D721Med (cell line): ENCODE measurements around the gene GPANK1.

Source experiments
- DNase-seq: peaks from one replicate; pipeline ENCODE4 v3.0.0; 2011; ENCODE audit warnings: low spot score; ENCODE audit not compliant: insufficient read length
- FAIRE-seq: peaks from 2 replicates; lab custom pipeline; 2011; peaks lifted over from hg19 to GRCh38; lab: Jason Lieb, UNC
- CTCF ChIP-seq: IDR thresholded peaks from 2 replicates; pipeline ENCODE4 v1.5.1; 2012; ENCODE audit warnings: mild to moderate bottlenecking, control low read depth; ENCODE audit not compliant: insufficient read depth; ENCODE audit errors: missing control alignments

The GPANK1 gene

DNA sequence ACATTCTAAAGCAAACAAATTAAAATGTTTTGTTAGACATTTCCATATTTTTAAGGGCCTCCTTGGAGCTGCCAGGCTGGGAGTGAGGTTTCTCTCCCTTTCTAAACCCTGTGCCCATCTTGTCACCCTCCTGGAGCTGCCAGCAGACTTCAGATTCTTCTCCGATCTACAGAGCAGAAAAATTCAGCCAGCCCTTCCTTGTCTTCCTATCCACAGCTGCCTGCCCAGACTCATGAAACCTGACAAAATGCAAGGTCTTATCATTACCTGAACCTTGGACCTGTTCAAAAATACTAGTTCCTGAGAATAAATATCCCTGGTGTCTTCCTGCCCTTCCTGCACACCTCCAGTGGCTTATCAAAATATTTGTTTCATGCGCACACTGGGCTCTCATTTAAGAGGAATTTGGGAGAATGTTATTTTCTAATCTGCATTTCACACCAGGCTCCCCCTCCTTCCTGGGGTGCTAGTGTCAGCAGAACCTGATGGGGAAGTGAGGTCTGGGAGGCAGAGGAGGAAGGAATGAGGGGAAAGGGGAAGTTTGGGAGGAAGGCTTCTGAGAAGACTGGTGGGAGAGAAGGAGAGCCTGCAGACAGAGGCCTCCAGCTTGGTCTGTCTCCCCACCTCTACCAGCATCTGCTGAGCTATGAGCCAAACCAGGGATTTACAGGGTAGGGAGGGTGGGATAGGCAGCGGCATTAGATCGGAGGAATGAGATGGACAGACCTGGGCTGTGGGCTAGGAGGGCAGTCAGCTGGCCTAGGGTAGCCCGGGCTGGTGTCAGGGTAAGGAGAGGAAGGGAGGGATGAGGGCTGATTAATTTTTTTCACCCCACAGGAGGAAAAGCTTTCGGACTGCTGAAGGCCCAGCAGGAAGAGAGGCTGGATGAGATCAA lies 49.9 kb downstream of the GPANK1 start, which contains the start of gene AIF1:
Gene AIF1 (plus strand): TSS at position 551 of the 895 bp plus-strand sequence. CDS start 96 bp downstream, at position 647.
- DNase-seq = no peak
- TF ChIP-seq CTCF = no peak
- FAIRE-seq = no peak

DNA sequence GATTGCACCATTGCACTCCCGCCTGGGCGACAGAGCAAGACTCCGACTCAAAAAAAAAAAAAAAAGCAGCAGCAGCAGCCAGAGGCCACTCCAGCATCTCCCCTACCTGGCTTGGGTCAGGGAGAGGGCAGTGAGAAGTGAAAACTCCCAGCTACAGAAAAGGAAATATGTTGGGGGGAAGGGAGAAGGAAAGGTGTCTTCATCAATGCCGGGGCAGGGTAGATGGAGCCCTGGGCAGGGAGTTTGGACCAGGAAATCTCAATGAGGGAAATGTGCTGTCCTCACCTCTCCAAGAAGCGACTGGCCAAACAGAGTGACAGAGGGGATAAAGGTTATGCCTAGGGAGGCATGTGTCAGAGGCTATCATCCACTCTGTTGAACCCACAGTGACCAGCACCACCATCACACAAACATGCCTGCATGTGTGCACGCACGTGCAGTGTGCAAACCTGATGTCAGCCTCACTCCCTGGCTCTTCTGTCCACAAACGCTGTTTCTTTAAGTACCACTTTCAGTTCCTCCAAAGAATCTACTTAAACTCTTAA lies 50.6 kb downstream of the GPANK1 start:
- DNase-seq (no peak), FAIRE-seq (no peak)
- no peak for TF ChIP-seq CTCF
